Ovary (tissue), 9 donors: ENCODE measurements around the gene PRDM7. TPM values are rescaled to one million over a fixed set of nuclear protein-coding genes. Genes with fewer than 3 reads are reported as not detected.

Experiments used
- DNase-seq, 5 donors: peaks; one replicate each; pipeline ENCODE4 v3.0.0-alpha.2; 2019 to 2020
- H3K27ac ChIP-seq, 2 donors: fragments of 200-600 bp; one replicate each; pipeline versions ENCODE4 v1.5.1 to v1.8.0; 2019 to 2022
- H3K27me3 ChIP-seq: fragments of 200-600 bp; one replicate; pipeline ENCODE4 v1.8.0; 2022
- H3K36me3 ChIP-seq: fragments of 200-600 bp; sonication (generic); one replicate; pipeline ENCODE4 v1.5.1; 2019
- H3K4me1 ChIP-seq: one replicate; pipeline ENCODE4 v1.8.1; 2013; ENCODE audit warnings: mild to moderate bottlenecking, moderate library complexity; ENCODE audit not compliant: insufficient read depth
- H3K4me3 ChIP-seq: fragments of 200-600 bp; sonication (generic); one replicate; pipeline ENCODE4 v1.5.1; 2017
- H3K9me3 ChIP-seq, 2 donors: fragments of 200-600 bp in 1 of 2; sonication (generic) in 1 of 2; one replicate each; pipeline versions ENCODE4 v1.5.1 to v1.8.1; 2013 to 2019; ENCODE audit warnings: mild to moderate bottlenecking in 1 of 2, moderate library complexity in 1 of 2
- CTCF ChIP-seq, 3 donors: fragments of 450-650 bp in 2 of 3; fragments of 200-600 bp in 1 of 3; IDR thresholded peaks; one replicate each; pipeline versions ENCODE4 v1.5.1 to v1.8.0; 2016 to 2022; ENCODE audit warnings: antibody characterized with exemption in 3 of 3, mild to moderate bottlenecking in 1 of 3
- EP300 ChIP-seq: sonication (generic); formaldehyde crosslinking; IDR thresholded peaks from one replicate; pipeline ENCODE4 v1.6.1; 2017; ENCODE audit warnings: antibody characterized with exemption
- POLR2A ChIP-seq: fragments of 450-650 bp; IDR thresholded peaks from one replicate; pipeline ENCODE4 v1.6.1; 2017; ENCODE audit warnings: antibody characterized with exemption, mild to moderate bottlenecking, moderate library complexity
- WGBS, 3 donors: extraction: QIAGEN DNeasy Blood & Tissue Kit in 1 of 3; methylation state at CpG; one replicate each; pipeline versions ENCODE4 v1.1.5 to v1.1.7; 2013 to 2017; 5-methylcytosine and 5-hydroxymethylcytosine counted together
- intact Hi-C, 4 donors: fragments of 100-400 bp; cut with DNase I; formaldehyde crosslinking; loops; one replicate each; pipeline versions ENCODE4 v1.11.0 to v1.15.1; 2022 to 2023
- polyA plus RNA-seq, 2 donors: library from polyadenylated mRNA; stranded (reverse); fragments of 200-250 nt in 1 of 2; fragments of 350-450 nt in 1 of 2; fragmentation: Illumina TruSeq in 1 of 2; extraction: RNeasy Lipid Tissue Mini Kit (QIAGEN cat#74804) in 1 of 2; gene quantifications; one replicate each; pipeline ENCODE4 v1.2.3, GENCODE V29; 2013 to 2014
- total RNA-seq, 7 donors: library from RNA; depleted of rRNA in 2 of 7; stranded (reverse); fragments of >200 nt in 2 of 7; fragmentation: NEBNext Ultra II Directional in 3 of 7; extraction: Animal tissue kit (Norgen Biotek cat#: 25700) in 3 of 7; gene quantifications; one replicate each; pipeline versions ENCODE4 v1.1.0 to v1.2.4, GENCODE V29; 2016 to 2023
- donor health status: DM: no; HTN: no; CAD: no; lungs with moderate emphysema.
- donor health status: DM: no; HTN: no; CAD: no.
- donor health status: Bipolar disorder and iron deficiency.
- donor health status: DM: yes; HTN: yes; CAD: no.
- donor health status: DM: no; HTN: no; CAD: no.
- donor health status: DM: yes; HTN: yes; CAD: no.

PRDM7 gene
- total and polyA plus RNA-seq, 9 donors = not detected

DNA sequence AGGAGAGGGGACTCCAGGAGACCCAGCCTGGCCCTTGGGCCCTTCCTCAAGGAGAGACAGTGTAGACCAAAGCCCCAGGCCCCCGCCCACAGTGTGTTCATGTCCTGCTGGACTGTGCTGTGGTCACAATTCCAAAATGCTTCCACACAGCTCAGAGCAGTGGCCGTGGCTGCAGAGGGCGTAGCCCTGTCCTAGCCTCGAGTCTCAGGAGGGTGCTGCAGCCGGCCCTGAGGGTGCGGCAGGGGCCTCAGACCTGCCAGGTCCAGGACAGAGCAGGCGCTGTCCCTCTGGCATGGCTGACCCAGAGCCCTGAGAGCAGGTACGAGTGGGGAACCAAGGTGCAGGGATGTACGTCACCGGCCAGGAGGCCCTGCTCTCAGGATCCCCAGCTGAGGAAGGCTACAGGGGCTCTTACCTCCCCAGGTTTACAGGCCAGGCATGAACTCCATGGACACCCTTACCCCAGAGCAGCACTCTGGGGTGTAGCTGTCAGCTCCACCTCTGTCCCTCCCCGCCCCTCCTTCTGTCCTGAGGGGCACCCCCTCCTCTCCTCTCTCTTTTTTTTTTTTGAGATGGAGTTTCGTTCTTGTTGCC is 65.1 kb downstream of the PRDM7 start:
- no peak overlapping the region for H3K27ac ChIP-seq
- 81 to 87% (median 86%) methylated on average over 10 to 12 of the region's 12 CpGs for WGBS, 3 donors
- H3K4me1 ChIP-seq = no peaks in the 10 kb centered on the region
- H3K36me3 ChIP-seq = no peaks in the 10 kb centered on the region
- TF ChIP-seq EP300 (no peak), POLR2A (no peak)
- no peak overlapping the region for H3K4me3 ChIP-seq
- DNase-seq = no peak
- no peaks in the 10 kb centered on the region for H3K27me3 ChIP-seq
- intact Hi-C loops = no loop called here
- no peaks in the 10 kb centered on the region for H3K9me3 ChIP-seq

- no peak overlapping the region for H3K27ac ChIP-seq
- no peaks in the 10 kb centered on the region for H3K36me3 ChIP-seq
- no peaks in the 10 kb centered on the region for H3K9me3 ChIP-seq
- no peak for DNase-seq
- TF ChIP-seq CTCF (IDR thresholded peaks at IDR 0.05) (no peak), EP300 (no peak), POLR2A (no peak)
- H3K27me3 ChIP-seq = no peaks in the 10 kb centered on the region
- no peaks in the 10 kb centered on the region for H3K4me1 ChIP-seq
- intact Hi-C loops = no loop called here
- no peak overlapping the region for H3K4me3 ChIP-seq
- WGBS, 3 donors = 68 to 71% (median 69%) methylated on average over 7 to 11 of the region's 11 CpGs
Observed at GRCh38 chr16:90011508-90011819, 65.7 kb downstream of the PRDM7 start.

DNA sequence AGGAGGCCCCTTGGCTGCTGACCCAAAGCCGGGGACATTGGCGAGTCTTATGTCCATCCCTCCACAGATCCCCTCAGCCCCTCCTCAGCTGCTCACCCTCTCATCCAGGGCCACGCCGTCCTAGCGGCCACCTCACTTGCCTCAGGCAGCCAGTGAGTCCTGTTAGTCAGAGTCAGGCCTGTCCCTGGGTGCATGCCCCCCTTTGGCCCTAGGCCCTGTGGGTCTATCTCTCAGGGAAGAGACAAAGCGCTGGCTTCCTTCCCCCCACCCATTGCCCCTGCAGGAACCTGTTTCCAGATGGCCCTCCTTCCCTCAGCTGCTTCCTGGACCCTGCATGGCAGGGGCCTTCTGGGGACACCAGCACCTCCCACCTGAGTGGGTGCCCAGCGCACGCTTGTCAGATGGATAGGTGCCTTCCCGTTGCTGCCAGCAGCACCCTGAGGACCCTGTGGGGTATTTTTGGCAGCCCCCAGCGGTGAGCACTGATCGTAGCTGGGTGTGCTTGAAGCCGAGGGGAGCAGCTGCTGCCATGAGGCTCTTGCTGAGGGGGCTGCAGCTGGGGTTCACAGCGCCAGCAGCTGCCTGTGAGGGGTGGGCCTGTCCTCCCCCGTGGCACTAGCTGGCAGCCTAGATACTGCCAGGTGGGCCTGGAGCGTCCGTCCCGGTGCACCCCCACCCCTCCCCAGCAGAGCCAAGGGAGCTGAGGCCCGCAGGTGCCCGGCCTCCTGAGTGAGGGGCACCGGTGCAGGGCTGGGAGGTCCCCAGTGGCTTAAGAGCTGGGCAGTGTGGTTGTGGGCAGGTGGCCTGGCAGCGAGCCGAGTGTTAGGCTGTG is 66.2 kb downstream of the PRDM7 start:
- no peaks in the 10 kb centered on the region for H3K4me1 ChIP-seq
- no peaks in the 10 kb centered on the region for H3K36me3 ChIP-seq
- TF ChIP-seq CTCF (IDR thresholded peaks at IDR 0.05) (no peak), EP300 (no peak), POLR2A (no peak)
- DNase-seq = no peak
- H3K27ac ChIP-seq = no peak overlapping the region
- 71 to 88% (median 85%) methylated on average over 19 to 22 of the region's 22 CpGs for WGBS, 3 donors
- intact Hi-C loops = no loop called here
- no peaks in the 10 kb centered on the region for H3K9me3 ChIP-seq
- no peak overlapping the region for H3K4me3 ChIP-seq
- no peaks in the 10 kb centered on the region for H3K27me3 ChIP-seq

DNA sequence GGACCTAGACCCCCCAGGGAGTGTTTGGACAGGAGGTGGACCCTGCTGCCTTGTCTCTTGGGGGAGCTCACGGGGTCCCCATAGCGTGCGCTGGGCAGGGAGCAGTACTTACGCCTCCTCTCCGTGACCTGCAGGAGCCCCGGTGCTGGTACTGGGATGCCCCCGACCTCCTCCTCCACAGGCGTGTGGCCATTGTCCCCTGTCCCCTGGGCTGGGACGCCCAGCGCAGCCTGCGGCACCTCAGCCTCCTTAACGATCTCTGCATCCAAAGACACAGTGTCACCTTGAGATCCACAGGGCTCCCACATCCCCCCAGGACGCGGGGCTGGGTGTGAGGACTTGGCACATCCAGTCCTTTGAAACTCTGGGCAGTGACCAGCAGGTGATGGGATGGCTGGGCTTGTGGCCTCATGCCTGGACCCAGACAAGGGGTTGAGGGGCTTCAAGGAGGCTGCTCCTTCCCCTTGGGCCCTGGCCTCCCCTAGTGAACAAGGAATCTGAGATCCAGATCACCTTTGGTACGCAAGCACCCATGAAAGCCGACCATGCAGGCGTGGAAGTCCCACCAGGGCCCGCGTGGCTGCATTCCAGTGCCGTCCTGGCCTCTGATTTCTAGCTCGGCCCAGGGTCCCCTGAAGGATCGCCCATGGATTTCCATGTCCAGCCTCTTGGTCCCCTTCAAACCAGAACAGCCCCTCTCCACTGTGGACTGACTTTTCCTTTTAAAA is 67.8 kb downstream of the PRDM7 start:
- no peak for TF ChIP-seq CTCF (IDR thresholded peaks at IDR 0.05)
- TF ChIP-seq EP300 = no peak
- TF ChIP-seq POLR2A = no peak
- no peak overlapping the region for H3K4me3 ChIP-seq
- H3K36me3 ChIP-seq = no peaks in the 10 kb centered on the region
- DNase-seq = no peak
- H3K27me3 ChIP-seq = no peaks in the 10 kb centered on the region
- H3K4me1 ChIP-seq = no peaks in the 10 kb centered on the region
- H3K27ac ChIP-seq = no peak overlapping the region
- 81 to 86% (median 84%) methylated on average over 22 of the region's 22 CpGs for WGBS, 3 donors
- intact Hi-C loops = no loop called here
- no peaks in the 10 kb centered on the region for H3K9me3 ChIP-seq
